ENCODE measurements around the gene TMEM198. TPM values are rescaled to one million over a fixed set of nuclear protein-coding genes. Genes with fewer than 3 reads are reported as not detected.

TMEM198 gene
- total RNA-seq, 1 experiment from 2014 or later: 2.3 TPM

GRCh38 chr2:219553463-219553963, 9.7 kb downstream of the TMEM198 start:
- in situ Hi-C loops (cut with HindIII; ENCODE audit: low pct_unique_long_range_greater_than_20kb, low sequenced_read_pairs) (no loop called here), intact Hi-C loops (cut with micrococcal nuclease; ENCODE audit: unreplicated experiment) (no loop called here)
- TF ChIP-seq SIN3A (IDR thresholded peaks at IDR 0.05; ENCODE audit: borderline replicate concordance, insufficient read depth, low read depth, low read length) (no peak), CTCF (IDR thresholded peaks at IDR 0.05) (no peak), REST (IDR thresholded peaks at IDR 0.05; ENCODE audit: insufficient read depth in 1 of 2, low read depth in 2 of 2, low read length in 1 of 2) (no peak), TCF7L2 (IDR thresholded peaks at IDR 0.05; ENCODE audit: low read depth, low read length) (no peak), POLR2AphosphoS5 (IDR thresholded peaks at IDR 0.05; ENCODE audit: low read depth, low read length) (no peak)
- ATAC-seq (no peak), DNase-seq (ENCODE audit: low read depth, low spot score) (no peak)
- peaks cover 3% of the 10 kb centered on the region; the same call in 1 of the 2 replicates for H3K4me1 ChIP-seq (ENCODE audit: control insufficient read depth, insufficient read depth, low read length)
- no peaks in the 10 kb centered on the region for H3K27me3 ChIP-seq (ENCODE audit: control insufficient read depth, insufficient read depth, low read length)
- BruUV-seq (replicated peaks): no TSS peak
- no peak overlapping the region for H3K4me3 ChIP-seq (ENCODE audit: low read depth in 2 of 2, low read length in 2 of 2)
- ChIA-PET POLR2A (no interaction called here), CTCF (no interaction called here)
- H3K36me3 ChIP-seq (ENCODE audit: control insufficient read depth, insufficient read depth, low read length): no peaks in the 10 kb centered on the region
- H3K27ac ChIP-seq (ENCODE audit: low read length): no peak overlapping the region
- H3K9me3 ChIP-seq (ENCODE audit: control insufficient read depth, insufficient read depth, low read depth, low read length): no peaks in the 10 kb centered on the region

- no peaks in the 10 kb centered on the region for H3K27me3 ChIP-seq (ENCODE audit: control insufficient read depth, insufficient read depth, low read length)
- H3K4me1 ChIP-seq (ENCODE audit: control insufficient read depth, insufficient read depth, low read length): peaks cover 3% of the 10 kb centered on the region; the same call in 1 of the 2 replicates
- intact Hi-C loops (cut with micrococcal nuclease; ENCODE audit: unreplicated experiment): no loop called here
- H3K36me3 ChIP-seq (ENCODE audit: control insufficient read depth, insufficient read depth, low read length): no peaks in the 10 kb centered on the region
- no peak for TF ChIP-seq REST (IDR thresholded peaks at IDR 0.05; ENCODE audit: insufficient read depth in 1 of 2, low read depth in 2 of 2, low read length in 1 of 2)
- TF ChIP-seq SIN3A (IDR thresholded peaks at IDR 0.05; ENCODE audit: borderline replicate concordance, insufficient read depth, low read depth, low read length): no peak
- no peak for TF ChIP-seq TCF7L2 (IDR thresholded peaks at IDR 0.05; ENCODE audit: low read depth, low read length)
- TF ChIP-seq POLR2AphosphoS5 (IDR thresholded peaks at IDR 0.05; ENCODE audit: low read depth, low read length): no peak
- no peak for TF ChIP-seq CTCF (IDR thresholded peaks at IDR 0.05)
- in situ Hi-C loops (cut with HindIII; ENCODE audit: low pct_unique_long_range_greater_than_20kb, low sequenced_read_pairs): no loop called here
- ChIA-PET CTCF (no interaction called here), POLR2A (no interaction called here)
- H3K27ac ChIP-seq (ENCODE audit: low read length): no peak overlapping the region
- BruUV-seq (replicated peaks): no TSS peak
- H3K9me3 ChIP-seq (ENCODE audit: control insufficient read depth, insufficient read depth, low read depth, low read length): no peaks in the 10 kb centered on the region
- H3K4me3 ChIP-seq (ENCODE audit: low read depth in 2 of 2, low read length in 2 of 2): no peak overlapping the region
- no peak for ATAC-seq
- DNase-seq (ENCODE audit: low read depth, low spot score): no peak
These were observed 10.5 kb downstream of the TMEM198 start for GRCh38 chr2:219554350-219554749.
